HUES6 (cell line): ENCODE measurements around the gene ADARB1.

Experiments
- H3K27ac ChIP-seq: 2 replicates; pipeline ENCODE4 v1.7.0; 2013; ENCODE audit warnings: low read depth, mild to moderate bottlenecking, low read length, inconsistent platforms
- H3K27me3 ChIP-seq: 2 replicates; pipeline ENCODE4 v1.6.1; 2013; ENCODE audit warnings: low read length; ENCODE audit not compliant: control insufficient read depth, insufficient read depth
- H3K36me3 ChIP-seq: 2 replicates; pipeline ENCODE4 v1.6.1; 2013; ENCODE audit warnings: low read length; ENCODE audit not compliant: control insufficient read depth, insufficient read depth
- H3K4me1 ChIP-seq: 2 replicates; pipeline ENCODE4 v1.6.1; 2013; ENCODE audit warnings: low read length; ENCODE audit not compliant: control insufficient read depth, insufficient read depth
- H3K4me3 ChIP-seq: 2 replicates; pipeline ENCODE4 v1.5.1; 2013; ENCODE audit warnings: low read depth, low read length
- H3K9ac ChIP-seq: one replicate; pipeline ENCODE4 v1.6.1; 2013; ENCODE audit warnings: mild to moderate bottlenecking, low read length
- H3K9me3 ChIP-seq: 2 replicates; pipeline ENCODE4 v1.6.1; 2013; ENCODE audit warnings: low read depth, low read length; ENCODE audit not compliant: control insufficient read depth, insufficient read depth

Gene ADARB1

GRCh38 chr21:45203983-45204382 lies 129.6 kb downstream of the ADARB1 start:
- H3K27me3 ChIP-seq, result no peaks in the 10 kb centered on the region
- H3K4me3 ChIP-seq, result no peak overlapping the region
- H3K4me1 ChIP-seq, result peaks cover 9% of the 10 kb centered on the region; the same call in 1 of the 2 replicates
- no peak overlapping the region for H3K9ac ChIP-seq
- no peak overlapping the region for H3K27ac ChIP-seq
- H3K36me3 ChIP-seq, result no peaks in the 10 kb centered on the region
- no peaks in the 10 kb centered on the region for H3K9me3 ChIP-seq

- Histone ChIP-seq H3K36me3 (no peaks in the 10 kb centered on the region), H3K27ac (no peak overlapping the region), H3K4me3 (no peak overlapping the region), H3K9me3 (no peaks in the 10 kb centered on the region), H3K4me1 (peaks cover 9% of the 10 kb centered on the region; the same call in 1 of the 2 replicates), H3K27me3 (no peaks in the 10 kb centered on the region), H3K9ac (no peak overlapping the region)
Observed at GRCh38 chr21:45204395-45204794, 130.0 kb downstream of the ADARB1 start.

- Histone ChIP-seq H3K27me3 (no peaks in the 10 kb centered on the region), H3K9ac (no peak overlapping the region), H3K4me3 (no peak overlapping the region), H3K36me3 (no peaks in the 10 kb centered on the region), H3K9me3 (no peaks in the 10 kb centered on the region), H3K27ac (no peak overlapping the region), H3K4me1 (peaks cover 4% of the 10 kb centered on the region; the same call in 1 of the 2 replicates)
Observed at GRCh38 chr21:45207839-45208626, 133.7 kb downstream of the ADARB1 start.

GRCh38 chr21:45208627-45208951 lies 134.2 kb downstream of the ADARB1 start:
- Histone ChIP-seq H3K9ac (no peak overlapping the region), H3K9me3 (no peaks in the 10 kb centered on the region), H3K4me1 (no peaks in the 10 kb centered on the region), H3K36me3 (no peaks in the 10 kb centered on the region), H3K27ac (no peak overlapping the region), H3K27me3 (no peaks in the 10 kb centered on the region), H3K4me3 (no peak overlapping the region)

- Histone ChIP-seq H3K27me3 (no peaks in the 10 kb centered on the region), H3K4me3 (no peak overlapping the region), H3K9ac (no peak overlapping the region), H3K4me1 (no peaks in the 10 kb centered on the region), H3K9me3 (no peaks in the 10 kb centered on the region), H3K36me3 (no peaks in the 10 kb centered on the region), H3K27ac (no peak overlapping the region)
Observed at GRCh38 chr21:45209046-45209445, 134.7 kb downstream of the ADARB1 start.

- Histone ChIP-seq H3K9ac (no peak overlapping the region), H3K27ac (no peak overlapping the region), H3K4me1 (no peaks in the 10 kb centered on the region), H3K9me3 (no peaks in the 10 kb centered on the region), H3K27me3 (no peaks in the 10 kb centered on the region), H3K36me3 (no peaks in the 10 kb centered on the region), H3K4me3 (no peak overlapping the region)
Observed at GRCh38 chr21:45209685-45210284, 135.4 kb downstream of the ADARB1 start.

- Histone ChIP-seq H3K27ac (no peak overlapping the region), H3K9ac (no peak overlapping the region), H3K4me1 (no peaks in the 10 kb centered on the region), H3K36me3 (no peaks in the 10 kb centered on the region), H3K4me3 (no peak overlapping the region), H3K27me3 (no peaks in the 10 kb centered on the region), H3K9me3 (no peaks in the 10 kb centered on the region)
Observed at GRCh38 chr21:45210461-45210983, 136.1 kb downstream of the ADARB1 start.

- Histone ChIP-seq H3K36me3 (no peaks in the 10 kb centered on the region), H3K4me3 (no peak overlapping the region), H3K27me3 (no peaks in the 10 kb centered on the region), H3K4me1 (no peaks in the 10 kb centered on the region), H3K9ac (no peak overlapping the region), H3K9me3 (peaks cover 4% of the 10 kb centered on the region; the same call in 1 of the 2 replicates), H3K27ac (no peak overlapping the region)
Observed at GRCh38 chr21:45211661-45212060, 137.3 kb downstream of the ADARB1 start.

- no peak overlapping the region for H3K4me3 ChIP-seq
Observed at GRCh38 chr21:45213392-45213791, 139.0 kb downstream of the ADARB1 start.

GRCh38 chr21:45215213-45215612 lies 140.8 kb downstream of the ADARB1 start:
- no peak overlapping the region for H3K9ac ChIP-seq
- no peaks in the 10 kb centered on the region for H3K4me1 ChIP-seq
- H3K9me3 ChIP-seq, result peaks cover 10% of the 10 kb centered on the region; the same call in 1 of the 2 replicates
- no peak overlapping the region for H3K4me3 ChIP-seq
- no peak overlapping the region for H3K27ac ChIP-seq
- no peaks in the 10 kb centered on the region for H3K36me3 ChIP-seq
- no peaks in the 10 kb centered on the region for H3K27me3 ChIP-seq

More at GRCh38 chr21:45213392-45213791, 139.0 kb downstream of the ADARB1 start:
- H3K9me3 ChIP-seq, result peaks cover 10% of the 10 kb centered on the region; the same call in 1 of the 2 replicates
- H3K27me3 ChIP-seq, result no peaks in the 10 kb centered on the region
- H3K9ac ChIP-seq, result no peak overlapping the region
- no peaks in the 10 kb centered on the region for H3K36me3 ChIP-seq
- H3K4me1 ChIP-seq, result no peaks in the 10 kb centered on the region
- no peak overlapping the region for H3K27ac ChIP-seq

- H3K36me3 ChIP-seq, result peaks cover 4% of the 10 kb centered on the region; the same call in 1 of the 2 replicates
- no peaks in the 10 kb centered on the region for H3K4me1 ChIP-seq
- peaks cover 10% of the 10 kb centered on the region; the same call in 1 of the 2 replicates for H3K9me3 ChIP-seq
- H3K27ac ChIP-seq, result no peak overlapping the region
- no peaks in the 10 kb centered on the region for H3K27me3 ChIP-seq
- H3K9ac ChIP-seq, result no peak overlapping the region
- H3K4me3 ChIP-seq, result no peak overlapping the region
Observed at GRCh38 chr21:45217010-45217409, 142.6 kb downstream of the ADARB1 start.
